Colonic mucosa (tissue), 4 donors: Measurements from ENCODE around the gene PANK4. TPM values are rescaled to one million over a fixed set of nuclear protein-coding genes. Genes with fewer than 3 reads are reported as not detected.

Experiments
- DNase-seq: peaks from one replicate; pipeline ENCODE4 v3.0.0-alpha.2; 2020
- H3K27ac ChIP-seq: fragments of 200-600 bp; one replicate; pipeline ENCODE4 v1.8.0; 2021
- H3K27me3 ChIP-seq: fragments of 200-600 bp; one replicate; pipeline ENCODE4 v1.8.0; 2021
- H3K36me3 ChIP-seq: fragments of 200-600 bp; one replicate; pipeline ENCODE4 v1.8.0; 2021
- H3K4me1 ChIP-seq: fragments of 200-600 bp; one replicate; pipeline ENCODE4 v1.8.0; 2021; ENCODE audit warnings: mild to moderate bottlenecking
- H3K4me3 ChIP-seq: fragments of 200-600 bp; one replicate; pipeline ENCODE4 v1.8.0; 2021
- H3K9ac ChIP-seq, 2 donors: one replicate each; pipeline ENCODE4 v1.7.0; 2013; ENCODE audit warnings: control low read depth in 2 of 2, low read depth in 2 of 2, low read length in 2 of 2
- H3K9me3 ChIP-seq: fragments of 200-600 bp; one replicate; pipeline ENCODE4 v1.8.0; 2021
- CTCF ChIP-seq: fragments of 200-600 bp; IDR thresholded peaks from one replicate; pipeline ENCODE4 v1.8.0; 2022; ENCODE audit warnings: antibody characterized with exemption, mild to moderate bottlenecking
- intact Hi-C: fragments of 100-400 bp; cut with DNase I; formaldehyde crosslinking; loops from one replicate; pipeline ENCODE4 v1.14.1; 2022
- total RNA-seq, 2 donors: library from RNA; stranded (reverse); fragmentation: NEBNext Ultra II Directional in 1 of 2; extraction: Animal tissue kit (Norgen Biotek cat#: 25700) in 1 of 2; gene quantifications; one replicate each; pipeline ENCODE4 v1.2.1, GENCODE V29; 2021
- donor health status: healthy.
- donor health status: DM: no; HTN: no; CAD: no.
- donor health status: DM: no; HTN: no; CAD: no.

The PANK4 gene
- total RNA-seq, 2 donors from 2014 or later, result 27.0 to 42.0 TPM

- Histone ChIP-seq H3K4me1 (no peaks in the 10 kb centered on the region), H3K36me3 (no peaks in the 10 kb centered on the region), H3K9me3 (no peaks in the 10 kb centered on the region), H3K4me3 (no peak overlapping the region), H3K27ac (no peak overlapping the region), H3K9ac (no peak overlapping the region), H3K27me3 (peaks cover 27% of the 10 kb centered on the region)
- DNase-seq, result no peak
- no peak for TF ChIP-seq CTCF
- intact Hi-C loops, result no loop called here
These were observed 24.6 kb downstream of the PANK4 start for GRCh38 chr1:2501820-2502119.

DNA sequence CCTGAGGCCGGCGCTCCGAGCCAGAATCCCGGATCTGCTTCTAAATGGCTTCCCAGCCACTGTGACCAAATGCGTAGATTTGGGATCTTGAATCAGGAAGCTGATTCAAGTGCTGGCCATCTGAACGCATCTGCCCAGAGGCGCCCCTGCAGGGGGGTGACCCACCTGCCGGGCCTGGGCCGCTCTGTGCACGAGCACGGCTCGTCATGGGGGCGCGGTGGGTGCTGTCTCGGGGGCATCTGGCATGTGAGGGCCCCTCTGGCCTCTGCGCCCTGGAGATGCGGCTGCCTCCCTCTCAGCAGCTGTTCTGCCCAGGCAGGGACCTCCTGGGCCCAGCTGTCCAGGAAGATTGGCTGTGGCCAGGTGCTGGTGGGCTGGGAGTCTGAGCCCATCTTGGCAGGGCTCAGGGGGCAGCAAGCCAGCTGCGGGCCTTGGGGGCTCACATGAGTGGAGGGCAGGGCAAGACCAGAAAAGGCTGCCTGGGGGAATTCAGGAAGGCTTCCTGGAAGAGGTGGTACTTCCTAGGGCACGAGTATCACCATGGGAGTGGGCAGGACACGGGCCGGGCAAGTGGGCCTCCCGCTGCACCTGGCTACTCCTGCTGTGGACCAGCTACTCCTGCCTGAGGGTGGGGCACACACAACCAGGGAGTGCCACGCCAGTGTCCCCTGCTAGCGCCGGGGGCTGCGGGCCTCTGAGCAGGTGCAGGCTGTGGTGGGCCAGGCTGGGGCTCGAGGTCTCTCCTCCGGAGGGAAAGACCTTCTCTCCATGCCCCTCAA is 25.2 kb downstream of the PANK4 start:
- intact Hi-C loops, result no loop called here
- no peak for TF ChIP-seq CTCF
- no peak for DNase-seq
- Histone ChIP-seq H3K9me3 (no peaks in the 10 kb centered on the region), H3K36me3 (no peaks in the 10 kb centered on the region), H3K27ac (no peak overlapping the region), H3K9ac (peak overlapping the region in 1 of 2 donors; percentile 35), H3K27me3 (peaks cover 27% of the 10 kb centered on the region), H3K4me3 (no peak overlapping the region), H3K4me1 (no peaks in the 10 kb centered on the region)

GRCh38 chr1:2499986-2500596 is 26.3 kb downstream of the PANK4 start:
- no peaks in the 10 kb centered on the region for H3K4me1 ChIP-seq
- no peak overlapping the region for H3K4me3 ChIP-seq
- H3K27ac ChIP-seq, result no peak overlapping the region
- H3K9ac ChIP-seq, result no peak overlapping the region
- H3K36me3 ChIP-seq, result no peaks in the 10 kb centered on the region
- no peak for DNase-seq
- H3K9me3 ChIP-seq, result no peaks in the 10 kb centered on the region
- intact Hi-C loops, result no loop called here
- no peak for TF ChIP-seq CTCF
- peaks cover 17% of the 10 kb centered on the region for H3K27me3 ChIP-seq

- TF ChIP-seq CTCF, result no peak
- DNase-seq, result no peak
- no peak overlapping the region for H3K27ac ChIP-seq
- intact Hi-C loops, result no loop called here
- H3K36me3 ChIP-seq, result no peaks in the 10 kb centered on the region
- no peak overlapping the region for H3K4me3 ChIP-seq
- no peaks in the 10 kb centered on the region for H3K9me3 ChIP-seq
- H3K4me1 ChIP-seq, result no peaks in the 10 kb centered on the region
- no peak overlapping the region for H3K9ac ChIP-seq
- peaks cover 9% of the 10 kb centered on the region for H3K27me3 ChIP-seq
These were observed 27.1 kb downstream of the PANK4 start for GRCh38 chr1:2499260-2499659.

GRCh38 chr1:2498648-2499047 is 27.7 kb downstream of the PANK4 start:
- H3K27me3 ChIP-seq, result peaks cover 4% of the 10 kb centered on the region

More at GRCh38 chr1:2498648-2499047, 27.7 kb downstream of the PANK4 start:
- Histone ChIP-seq H3K9me3 (no peaks in the 10 kb centered on the region), H3K4me3 (no peak overlapping the region), H3K36me3 (no peaks in the 10 kb centered on the region), H3K9ac (no peak overlapping the region), H3K27ac (no peak overlapping the region), H3K4me1 (no peaks in the 10 kb centered on the region)
- intact Hi-C loops, result no loop called here
- DNase-seq, result no peak
- no peak for TF ChIP-seq CTCF
